Measurements from ENCODE around the gene NBAS. TPM values are rescaled to one million over a fixed set of nuclear protein-coding genes. Genes with fewer than 3 reads are reported as not detected.

Gene NBAS
- total RNA-seq, 1 donor from 2014 or later = 51.3 TPM

- intact Hi-C loops (cut with DNase I) = no loop called here
- no peak for ATAC-seq
- DNase-seq (ENCODE audit: low spot score) = no peak
These were observed 413.5 kb downstream of the NBAS start for GRCh38 chr2:15147591-15147990.

- intact Hi-C loops (cut with DNase I) = no loop called here
- DNase-seq (ENCODE audit: low spot score) (no peak), ATAC-seq (no peak)
These were observed 414.2 kb downstream of the NBAS start for GRCh38 chr2:15146960-15147359.

- DNase-seq (ENCODE audit: low spot score) (no peak), ATAC-seq (no peak)
- intact Hi-C loops (cut with DNase I) = no loop called here
These were observed 415.2 kb downstream of the NBAS start for GRCh38 chr2:15145919-15146318.

- ATAC-seq = no peak
- DNase-seq (ENCODE audit: low spot score) = no peak
- intact Hi-C loops (cut with DNase I) = no loop called here
These were observed 415.9 kb downstream of the NBAS start for GRCh38 chr2:15145046-15145817.

- DNase-seq (ENCODE audit: low spot score) (no peak), ATAC-seq (no peak)
- intact Hi-C loops (cut with DNase I) = no loop called here
These were observed 419.0 kb downstream of the NBAS start for GRCh38 chr2:15142069-15142689.

GRCh38 chr2:15141211-15141610, 419.9 kb downstream of the NBAS start:
- DNase-seq (ENCODE audit: low spot score) (no peak), ATAC-seq (no peak)

GRCh38 chr2:15136639-15137038, 424.5 kb downstream of the NBAS start:
- intact Hi-C loops (cut with DNase I) = no loop called here
- ATAC-seq (no peak), DNase-seq (ENCODE audit: low spot score) (no peak)

More at GRCh38 chr2:15141211-15141610, 419.9 kb downstream of the NBAS start:
- intact Hi-C loops (cut with DNase I) = no loop called here

- ATAC-seq (no peak), DNase-seq (ENCODE audit: low spot score) (no peak)
- intact Hi-C loops (cut with DNase I) = no loop called here
These were observed 426.2 kb downstream of the NBAS start for GRCh38 chr2:15134957-15135356.

- ATAC-seq (no peak), DNase-seq (ENCODE audit: low spot score) (no peak)
- intact Hi-C loops (cut with DNase I) = no loop called here
These were observed 427.7 kb downstream of the NBAS start for GRCh38 chr2:15133461-15133860.

GRCh38 chr2:15128846-15129245, 432.3 kb downstream of the NBAS start:
- intact Hi-C loops (cut with DNase I) = no loop called here
- ATAC-seq (no peak), DNase-seq (ENCODE audit: low spot score) (no peak)

- no peak for DNase-seq (ENCODE audit: low spot score)
- ATAC-seq = no peak
- intact Hi-C loops (cut with DNase I) = no loop called here
These were observed 433.3 kb downstream of the NBAS start for GRCh38 chr2:15127876-15128275.

- ATAC-seq = no peak
- intact Hi-C loops (cut with DNase I) = no loop called here
- no peak for DNase-seq (ENCODE audit: low spot score)
These were observed 433.8 kb downstream of the NBAS start for GRCh38 chr2:15127301-15127700.

GRCh38 chr2:15126373-15126772, 434.8 kb downstream of the NBAS start:
- intact Hi-C loops (cut with DNase I) = no loop called here
- DNase-seq (ENCODE audit: low spot score) (no peak), ATAC-seq (no peak)

- DNase-seq (ENCODE audit: low spot score) = no peak
- intact Hi-C loops (cut with DNase I) = no loop called here
- ATAC-seq = no peak
These were observed 438.2 kb downstream of the NBAS start for GRCh38 chr2:15122915-15123314.

- DNase-seq (ENCODE audit: low spot score) (no peak), ATAC-seq (no peak)
- intact Hi-C loops (cut with DNase I) = no loop called here
These were observed 440.5 kb downstream of the NBAS start for GRCh38 chr2:15120631-15121030.

- DNase-seq (ENCODE audit: low spot score) (no peak), ATAC-seq (no peak)
- intact Hi-C loops (cut with DNase I) = no loop called here
These were observed 441.4 kb downstream of the NBAS start for GRCh38 chr2:15119722-15120175.

GRCh38 chr2:15117409-15118050, 443.6 kb downstream of the NBAS start:
- intact Hi-C loops (cut with DNase I) = no loop called here

More at GRCh38 chr2:15117409-15118050, 443.6 kb downstream of the NBAS start:
- ATAC-seq = no peak
- DNase-seq (ENCODE audit: low spot score) = no peak
